Stomach (tissue), 4 donors: Measurements from ENCODE around the gene MED13L.

Experiments used
- POLR2A ChIP-seq, 4 donors: fragments of 450-650 bp; IDR thresholded peaks; one replicate each; pipeline ENCODE4 v1.6.1; 2016; ENCODE audit warnings: antibody characterized with exemption in 4 of 4, control low read depth in 2 of 4, mild to moderate bottlenecking in 1 of 4, moderate library complexity in 1 of 4
- POLR2AphosphoS5 ChIP-seq, 3 donors: sonication (generic); formaldehyde crosslinking; IDR thresholded peaks; one replicate each; pipeline ENCODE4 v1.6.1; 2016; ENCODE audit warnings: antibody characterized with exemption in 3 of 3

GRCh38 chr12:116059904-116060303, 217.6 kb downstream of the MED13L start:
- TF ChIP-seq POLR2AphosphoS5 (IDR thresholded peaks at IDR 0.05) (no peak), POLR2A (IDR thresholded peaks at IDR 0.05) (no peak)
